GM12892 (cell line): ENCODE data around the gene PRIM2.
"Not testable (repeated sequence)": the region's sequence is repeated elsewhere in the genome, so short reads cannot be mapped to it uniquely, and the experiment has no call there.

Experiments used
- DNase-seq: peaks from one replicate; pipeline ENCODE4 v3.0.0; 2011; ENCODE audit not compliant: insufficient read length
- FAIRE-seq: peaks from 2 replicates; lab custom pipeline; 2011; peaks lifted over from hg19 to GRCh38; lab: Jason Lieb, UNC
- POLR2A ChIP-seq: IDR thresholded peaks from 2 replicates; pipeline ENCODE4 v1.6.1; 2011; ENCODE audit warnings: low read depth, low read length, control low read depth
- POLR2AphosphoS5 ChIP-seq: IDR thresholded peaks from 2 replicates; pipeline ENCODE4 v1.6.1; 2011; ENCODE audit warnings: low read depth, low read length, control low read depth
- TAF1 ChIP-seq: IDR thresholded peaks from 2 replicates; pipeline ENCODE4 v1.6.1; 2011; ENCODE audit warnings: low read depth, mild to moderate bottlenecking, control low read depth, low read length, borderline replicate concordance

The PRIM2 gene

DNA sequence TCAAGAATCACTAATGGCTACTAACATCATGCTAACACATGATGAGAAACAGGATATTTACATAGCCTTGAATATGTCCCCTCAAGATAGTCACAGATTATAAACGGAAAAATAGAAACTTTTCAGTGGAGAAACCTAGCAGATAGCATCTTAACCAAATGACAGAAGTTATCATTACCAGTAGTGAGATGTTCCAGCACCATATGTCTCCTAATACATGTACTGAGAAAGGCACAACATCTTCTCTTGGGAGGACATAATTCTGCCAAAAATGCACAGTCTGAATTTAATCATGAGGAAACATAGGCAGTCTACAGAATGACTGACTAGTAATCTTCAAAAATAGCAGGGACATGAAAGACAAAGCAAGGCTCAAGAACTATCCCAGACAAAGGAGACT is 19.9 kb upstream of the PRIM2 start:
- FAIRE-seq: no peak
- DNase-seq: no peak
- TF ChIP-seq POLR2AphosphoS5 (no peak), TAF1 (no peak), POLR2A (no peak)

DNA sequence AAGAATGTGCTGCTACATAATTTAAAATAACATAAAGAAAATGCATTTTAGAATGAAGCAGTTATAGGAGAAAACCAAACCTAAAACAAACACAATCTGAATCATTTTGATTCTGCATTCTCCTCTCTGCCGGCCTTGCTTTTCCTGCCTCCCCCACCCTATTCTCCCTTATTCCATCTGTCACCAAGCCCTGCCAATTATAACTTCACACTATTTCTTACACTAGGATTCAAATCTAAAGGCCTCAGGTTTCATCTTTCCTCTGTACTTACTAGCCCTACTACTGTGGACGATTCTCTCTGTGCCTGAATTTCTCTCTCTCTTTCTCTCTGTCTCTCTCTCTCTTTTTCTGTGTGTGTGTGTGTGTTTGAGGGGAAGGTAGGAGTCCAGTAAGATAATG is 18.7 kb upstream of the PRIM2 start:
- no peak for FAIRE-seq
- TF ChIP-seq POLR2AphosphoS5: no peak
- TF ChIP-seq TAF1: no peak
- no peak for TF ChIP-seq POLR2A
- no peak for DNase-seq

DNA sequence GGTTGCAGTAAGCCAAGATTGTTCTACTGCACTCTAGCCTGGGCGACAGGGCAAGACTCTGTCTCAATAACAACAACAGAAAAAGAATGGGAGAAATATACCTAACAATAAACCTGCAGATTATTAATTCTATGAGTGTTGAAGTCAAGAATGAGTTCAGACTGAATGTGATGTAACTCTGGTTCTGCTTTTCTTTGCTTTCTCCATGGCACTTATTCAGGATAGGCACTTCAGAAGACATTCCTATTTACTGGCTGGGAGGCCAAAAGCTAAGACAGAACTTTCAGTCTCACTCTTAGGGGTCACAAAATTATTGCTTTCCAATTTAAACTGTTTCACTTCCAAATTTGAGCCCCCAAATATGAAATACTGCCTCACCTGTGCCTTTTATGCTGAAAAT is 15.7 kb upstream of the PRIM2 start:
- FAIRE-seq (no peak), DNase-seq (no peak)
- no peak for TF ChIP-seq POLR2A
- TF ChIP-seq TAF1: no peak
- TF ChIP-seq POLR2AphosphoS5: no peak

DNA sequence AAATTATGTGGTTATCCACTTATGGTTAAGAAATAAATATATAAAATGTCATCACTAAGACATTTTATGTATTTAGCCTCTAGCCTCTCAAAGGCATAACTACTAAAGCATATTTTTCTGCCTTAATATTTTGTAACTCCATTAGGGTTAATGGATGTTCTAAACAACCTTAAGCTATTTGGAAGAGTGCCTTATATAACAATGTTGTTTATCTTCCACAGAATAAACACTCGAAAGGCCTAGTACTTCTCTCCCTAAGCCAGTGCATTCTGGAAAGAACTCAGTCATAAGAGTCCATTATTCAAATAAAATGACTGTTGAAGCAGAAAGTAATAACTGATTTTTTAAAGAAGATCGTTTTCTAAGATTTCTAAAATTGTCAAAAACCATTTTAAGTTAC is 15.0 kb upstream of the PRIM2 start:
- DNase-seq (no peak), FAIRE-seq (no peak)
- TF ChIP-seq TAF1 (no peak), POLR2A (no peak), POLR2AphosphoS5 (no peak)

DNA sequence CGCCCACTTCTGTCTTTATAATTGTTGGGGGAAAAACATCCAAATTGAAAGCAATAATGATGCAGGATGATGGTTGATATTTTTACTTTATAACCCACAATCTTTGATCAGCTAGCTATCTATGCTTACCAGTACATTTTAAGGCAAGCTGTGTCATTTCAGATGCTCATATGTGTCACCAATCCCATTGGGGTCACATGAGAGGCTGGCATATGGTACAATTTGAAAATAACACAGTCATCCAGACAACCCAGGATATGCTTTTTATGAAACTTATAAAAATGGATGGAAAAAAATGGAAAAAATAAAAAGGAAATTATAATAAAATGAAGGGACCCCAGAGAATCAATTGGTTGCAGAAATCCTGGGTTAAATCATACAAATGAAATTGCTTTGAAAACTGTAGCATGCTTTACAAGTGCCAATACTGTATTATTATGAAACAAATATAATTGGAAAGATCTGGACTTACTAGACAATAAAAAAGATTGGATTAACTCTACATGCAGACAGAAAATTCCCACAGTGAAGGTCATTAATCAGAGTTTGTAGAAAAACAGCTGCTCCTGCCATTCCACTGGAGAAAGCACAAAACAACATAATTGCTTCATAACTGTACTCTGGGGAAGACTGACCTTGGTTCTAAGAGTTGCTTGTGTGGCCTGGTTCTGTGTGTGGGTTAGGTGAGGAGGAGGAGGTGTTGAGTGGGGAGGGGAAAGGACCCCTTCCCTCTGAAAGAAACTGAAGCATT is 13.3 kb upstream of the PRIM2 start:
- DNase-seq (no peak), FAIRE-seq (no peak)

DNA sequence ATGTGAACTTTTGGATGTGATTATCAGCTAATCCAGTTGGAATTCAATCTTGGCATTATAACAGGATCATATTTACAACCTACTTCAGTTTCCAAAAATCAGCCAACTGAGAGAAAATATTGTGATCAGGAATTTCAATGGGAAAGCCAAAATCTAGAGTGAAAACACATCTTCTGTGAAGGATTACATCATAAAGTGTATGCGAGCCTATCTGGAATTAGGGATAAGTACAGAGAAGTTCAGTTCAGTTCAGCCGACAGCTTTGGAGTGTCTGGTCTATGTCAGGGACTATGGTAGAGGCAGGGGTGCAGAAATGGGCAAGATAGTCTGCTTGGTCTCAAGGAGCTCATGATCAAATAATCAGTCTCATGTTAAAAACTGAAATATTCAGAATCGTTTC is 12.3 kb upstream of the PRIM2 start:
- FAIRE-seq (no peak), DNase-seq (no peak)
- TF ChIP-seq TAF1: no peak
- TF ChIP-seq POLR2A: no peak
- TF ChIP-seq POLR2AphosphoS5: no peak

More for the DNA sequence above, 13.3 kb upstream of the PRIM2 start:
- TF ChIP-seq POLR2AphosphoS5 (no peak), POLR2A (no peak), TAF1 (no peak)

DNA sequence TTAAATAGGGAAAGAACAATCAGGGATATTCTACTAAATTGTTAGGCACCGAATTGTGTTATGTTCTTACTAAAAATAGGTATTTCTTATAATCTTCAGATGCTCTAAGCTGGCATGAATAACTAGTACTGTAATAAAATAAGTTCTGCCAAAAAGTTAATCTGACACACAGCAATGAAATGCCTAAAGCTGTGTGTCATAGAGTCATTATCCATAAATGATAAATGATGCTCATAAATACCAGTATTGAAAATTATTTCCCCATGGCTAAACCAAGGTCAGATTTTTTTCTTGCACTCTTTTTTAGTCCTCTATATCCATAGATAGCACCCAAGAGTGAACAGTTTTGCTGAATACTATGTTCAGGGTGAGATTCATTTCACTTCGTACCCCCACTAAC is 11.7 kb upstream of the PRIM2 start:
- DNase-seq (no peak), FAIRE-seq (no peak)
- TF ChIP-seq TAF1 (no peak), POLR2A (no peak), POLR2AphosphoS5 (no peak)

DNA sequence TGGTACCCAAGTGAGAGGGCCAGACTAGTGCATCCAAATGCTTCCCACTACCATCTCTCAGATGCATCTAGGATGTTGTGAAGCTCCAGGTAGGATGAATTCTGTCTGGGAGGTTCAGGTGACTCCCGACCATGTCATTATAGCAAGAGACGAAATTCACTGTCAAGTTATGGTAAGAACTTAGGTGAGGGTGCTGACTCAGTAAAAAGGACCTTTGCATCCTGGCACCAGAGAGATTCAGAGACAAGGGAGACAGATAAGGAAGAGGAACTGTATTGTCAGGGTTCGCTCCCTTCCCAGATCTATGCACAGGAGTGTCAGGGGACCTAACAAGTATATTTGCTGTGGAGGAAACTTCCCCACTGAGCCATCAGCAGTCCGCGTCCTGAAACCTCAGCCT is 11.2 kb upstream of the PRIM2 start:
- DNase-seq: no peak
- TF ChIP-seq POLR2A (no peak), TAF1 (no peak), POLR2AphosphoS5 (no peak)
- no peak for FAIRE-seq

DNA sequence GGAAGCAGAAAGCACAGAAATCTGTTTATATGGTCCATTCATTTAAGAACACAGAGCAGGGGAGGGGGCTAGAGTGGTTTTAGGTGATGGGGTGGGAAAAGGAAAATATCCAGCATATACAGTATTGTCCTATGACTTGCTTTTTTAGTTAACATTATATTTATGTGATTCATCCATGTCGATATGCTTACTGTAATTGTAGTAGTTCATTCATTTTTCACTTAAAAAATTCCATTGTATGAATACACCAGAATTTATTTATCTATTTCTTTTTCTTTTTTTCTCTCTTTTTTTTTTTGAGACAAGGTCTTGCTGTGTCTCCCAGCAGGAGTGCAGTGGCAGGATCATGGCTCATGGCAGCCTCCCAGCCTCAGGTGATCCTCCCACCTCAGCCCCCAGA is 9.6 kb upstream of the PRIM2 start:
- no peak for FAIRE-seq
- no peak for TF ChIP-seq POLR2AphosphoS5
- no peak for TF ChIP-seq TAF1
- TF ChIP-seq POLR2A: no peak

DNA sequence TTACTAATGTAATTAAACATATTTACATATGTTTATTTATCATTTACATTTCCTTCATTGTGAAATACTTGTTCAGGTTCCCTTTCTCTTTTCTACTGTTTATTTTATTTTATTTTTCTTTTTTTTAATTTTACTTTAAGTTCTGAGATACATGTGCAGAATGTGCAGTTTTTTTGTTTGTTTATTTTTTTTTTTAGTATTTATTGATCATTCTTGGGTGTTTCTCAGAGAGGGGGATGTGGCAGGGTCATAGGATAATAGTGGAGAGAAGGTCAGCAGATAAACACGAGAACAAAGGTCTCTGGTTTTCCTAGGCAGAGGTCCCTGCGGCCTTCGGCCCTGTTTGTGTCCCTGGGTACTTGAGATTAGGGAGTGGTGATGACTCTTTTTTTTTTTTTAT is 8.7 kb upstream of the PRIM2 start:
- not testable (repeated sequence) for FAIRE-seq

More for the DNA sequence above, 9.6 kb upstream of the PRIM2 start:
- DNase-seq: no peak

DNA sequence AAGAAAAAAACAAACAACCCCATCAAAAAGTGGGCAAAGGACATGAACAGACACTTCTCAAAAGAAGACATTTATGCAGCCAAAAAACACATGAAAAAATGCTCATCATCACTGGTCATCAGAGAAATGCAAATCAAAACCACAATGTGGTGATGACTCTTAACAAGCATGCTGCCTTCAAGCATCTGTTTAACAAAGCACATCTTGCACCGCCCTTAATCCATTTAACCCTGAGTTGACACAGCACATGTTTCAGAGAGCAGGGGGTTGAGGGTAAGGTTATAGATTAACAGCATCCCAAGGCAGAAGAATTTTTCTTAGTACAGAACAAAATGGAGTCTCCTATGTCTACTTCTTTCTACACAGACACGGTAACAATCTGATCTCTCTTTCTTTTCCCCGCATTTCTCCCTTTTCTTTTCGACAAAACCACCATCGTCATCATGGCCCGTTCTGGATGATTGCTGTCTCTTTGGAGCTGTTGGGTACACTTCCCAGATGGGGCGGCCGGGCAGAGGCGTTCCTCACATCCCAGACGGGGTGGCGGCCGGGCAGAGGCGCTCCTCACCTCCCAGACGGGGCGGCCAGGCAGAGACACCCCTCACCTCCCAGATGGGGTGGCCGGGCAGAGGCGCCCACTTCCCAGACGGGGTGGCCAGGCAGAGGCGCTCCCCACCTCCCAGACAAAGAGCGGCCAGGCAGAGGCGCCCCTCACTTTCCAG is 7.2 kb upstream of the PRIM2 start:
- not testable (repeated sequence) for FAIRE-seq, DNase-seq

More for the DNA sequence above, 8.7 kb upstream of the PRIM2 start:
- not testable (repeated sequence) for DNase-seq

DNA sequence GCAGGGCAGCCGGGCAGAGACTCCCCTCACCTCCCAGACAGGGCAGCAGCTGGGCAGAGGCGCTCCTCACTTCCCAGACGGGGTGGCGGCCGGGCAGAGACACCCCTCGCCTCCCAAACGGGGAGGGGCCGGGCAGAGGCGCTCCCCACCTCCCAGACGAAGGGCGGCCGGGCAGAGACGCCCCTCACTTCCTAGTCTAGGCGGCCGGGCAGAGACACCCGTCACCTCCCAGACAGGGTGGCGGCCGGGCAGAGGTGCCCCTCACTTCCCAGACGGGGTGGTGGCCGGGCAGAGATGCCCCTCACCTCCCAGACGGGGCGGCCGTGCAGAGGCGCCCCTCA is 6.6 kb upstream of the PRIM2 start:
- no peak for DNase-seq
- TF ChIP-seq TAF1: no peak
- TF ChIP-seq POLR2AphosphoS5: no peak
- TF ChIP-seq POLR2A: no peak
- FAIRE-seq: no peak

DNA sequence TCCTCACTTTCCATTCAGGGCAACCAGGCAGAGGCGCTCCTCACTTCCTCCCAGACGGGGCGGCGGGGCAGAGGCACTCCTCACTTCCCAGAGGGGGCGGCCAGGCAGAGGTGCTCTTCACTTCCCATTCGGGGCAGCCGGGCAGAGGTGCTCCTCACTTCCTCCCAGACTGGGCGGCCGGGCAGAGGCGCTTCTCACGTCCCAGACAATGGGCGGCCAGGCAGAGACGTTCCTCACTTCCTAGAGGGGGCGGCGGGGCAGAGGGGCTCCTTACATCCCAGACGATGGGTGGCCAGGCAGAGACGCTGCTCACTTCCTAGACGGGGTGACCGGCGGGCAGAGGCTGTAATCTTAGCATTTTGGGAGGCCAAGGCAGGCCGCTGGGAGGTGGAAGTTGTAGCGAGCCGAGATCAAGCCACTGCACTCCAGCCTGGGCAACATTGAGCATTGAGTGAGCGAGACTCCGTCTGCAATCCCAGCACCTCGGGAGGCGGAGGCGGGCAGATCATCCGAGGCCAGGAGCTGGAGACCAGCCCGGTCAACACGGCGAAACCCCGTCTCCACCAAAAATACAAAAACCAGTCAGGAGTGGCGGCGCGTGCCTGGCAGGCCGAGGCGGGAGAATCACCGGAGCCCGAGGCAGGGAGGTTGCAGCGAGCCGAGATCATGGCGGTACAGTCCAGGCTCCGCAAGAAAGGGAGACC is 6.0 kb upstream of the PRIM2 start:
- FAIRE-seq, DNase-seq: not testable (repeated sequence)
